Upper lobe of left lung (tissue), 4 donors: ENCODE measurements around the gene NCAPD2.

Source experiments
- CTCF ChIP-seq, 6 experiments: fragments of 450-650 bp in 4 of 6; fragments of 200-600 bp in 2 of 6; sonication (generic) in 2 of 6; IDR thresholded peaks; one replicate each; pipeline ENCODE4 v1.5.1; 2016 to 2019; ENCODE audit warnings: antibody characterized with exemption in 6 of 6
- POLR2A ChIP-seq, 4 donors: fragments of 450-650 bp; IDR thresholded peaks; one replicate each; pipeline ENCODE4 v1.5.1; 2016 to 2017; ENCODE audit warnings: antibody characterized with exemption in 4 of 4, mild to moderate bottlenecking in 2 of 4
- POLR2AphosphoS5 ChIP-seq, 2 donors: sonication (generic); formaldehyde crosslinking; IDR thresholded peaks; one replicate each; pipeline ENCODE4 v1.5.1; 2017; ENCODE audit warnings: antibody characterized with exemption in 2 of 2

- TF ChIP-seq POLR2A (IDR thresholded peaks at IDR 0.05), result no peak
- TF ChIP-seq CTCF (IDR thresholded peaks at IDR 0.05), result no peak
- no peak for TF ChIP-seq POLR2AphosphoS5 (IDR thresholded peaks at IDR 0.05)
These were observed 4.5 kb upstream of the NCAPD2 start for GRCh38 chr12:6489449-6489848.
